ENCODE measurements around the gene HHLA2.
"Not testable (repeated sequence)": the region's sequence is repeated elsewhere in the genome, so short reads cannot be mapped to it uniquely, and the experiment has no call there.

DNA sequence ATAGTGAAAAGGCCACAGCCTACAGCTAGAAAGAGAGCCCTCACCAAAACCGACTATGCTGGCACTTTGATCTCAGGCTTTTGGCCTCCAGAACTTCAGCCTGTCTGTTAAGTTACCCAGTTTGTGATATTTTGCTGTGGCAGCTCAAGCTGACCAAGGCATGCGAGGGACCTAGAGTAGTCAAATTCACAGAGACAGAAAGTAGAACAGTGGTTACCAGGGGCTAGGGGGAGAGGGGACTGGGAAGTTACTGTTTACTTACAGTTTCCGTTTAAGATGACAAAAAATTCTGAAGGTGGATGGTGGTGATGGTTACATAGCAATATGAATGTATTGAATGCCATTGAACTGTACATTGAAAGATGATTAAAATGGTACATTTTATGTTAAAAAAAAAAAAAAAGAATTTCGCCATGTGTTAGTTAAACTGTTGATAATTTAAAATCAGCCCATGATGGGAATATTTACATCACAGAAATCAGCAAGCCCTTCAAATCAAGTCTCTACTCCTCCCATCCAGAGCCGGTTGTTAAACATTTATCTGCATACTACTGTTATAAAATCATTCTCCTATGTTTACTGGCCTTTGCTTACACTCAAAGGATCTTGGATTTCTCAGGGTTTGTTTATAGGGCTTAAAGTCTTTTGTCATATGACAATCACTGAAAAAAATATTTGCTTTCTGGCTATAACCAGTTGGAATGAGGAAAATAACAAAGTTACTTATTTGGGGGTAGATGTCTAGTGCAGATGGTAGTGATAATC is 31.6 kb upstream of the HHLA2 start:
- not testable (repeated sequence) for TF ChIP-seq POLR2A (IDR thresholded peaks at IDR 0.05; ENCODE audit: extremely low read depth, insufficient read length); MYC (IDR thresholded peaks at IDR 0.05; ENCODE audit: low read depth, low read length)
- TF ChIP-seq, protein P1, sequence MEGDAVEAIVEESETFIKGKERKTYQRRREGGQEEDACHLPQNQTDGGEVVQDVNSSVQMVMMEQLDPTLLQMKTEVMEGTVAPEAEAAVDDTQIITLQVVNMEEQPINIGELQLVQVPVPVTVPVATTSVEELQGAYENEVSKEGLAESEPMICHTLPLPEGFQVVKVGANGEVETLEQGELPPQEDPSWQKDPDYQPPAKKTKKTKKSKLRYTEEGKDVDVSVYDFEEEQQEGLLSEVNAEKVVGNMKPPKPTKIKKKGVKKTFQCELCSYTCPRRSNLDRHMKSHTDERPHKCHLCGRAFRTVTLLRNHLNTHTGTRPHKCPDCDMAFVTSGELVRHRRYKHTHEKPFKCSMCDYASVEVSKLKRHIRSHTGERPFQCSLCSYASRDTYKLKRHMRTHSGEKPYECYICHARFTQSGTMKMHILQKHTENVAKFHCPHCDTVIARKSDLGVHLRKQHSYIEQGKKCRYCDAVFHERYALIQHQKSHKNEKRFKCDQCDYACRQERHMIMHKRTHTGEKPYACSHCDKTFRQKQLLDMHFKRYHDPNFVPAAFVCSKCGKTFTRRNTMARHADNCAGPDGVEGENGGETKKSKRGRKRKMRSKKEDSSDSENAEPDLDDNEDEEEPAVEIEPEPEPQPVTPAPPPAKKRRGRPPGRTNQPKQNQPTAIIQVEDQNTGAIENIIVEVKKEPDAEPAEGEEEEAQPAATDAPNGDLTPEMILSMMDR (IDR thresholded peaks at IDR 0.05; ENCODE audit: low read depth, low read length): not testable (repeated sequence)
- TF ChIP-seq, protein P2, sequence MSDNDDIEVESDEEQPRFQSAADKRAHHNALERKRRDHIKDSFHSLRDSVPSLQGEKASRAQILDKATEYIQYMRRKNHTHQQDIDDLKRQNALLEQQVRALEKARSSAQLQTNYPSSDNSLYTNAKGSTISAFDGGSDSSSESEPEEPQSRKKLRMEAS (IDR thresholded peaks at IDR 0.05; ENCODE audit: low read depth, low read length): not testable (repeated sequence)

All from NB4 (cell line).